Vagina (tissue), 2 donors: ENCODE measurements around the gene NACC2.

ENCODE experiments used
- CTCF ChIP-seq, 3 experiments: fragments of 450-650 bp in 2 of 3; fragments of 200-600 bp in 1 of 3; sonication (generic) in 1 of 3; IDR thresholded peaks; one replicate each; pipeline ENCODE4 v1.5.1; 2017 to 2019; ENCODE audit warnings: antibody characterized with exemption in 3 of 3, mild to moderate bottlenecking in 2 of 3, moderate library complexity in 2 of 3
- POLR2A ChIP-seq, 2 donors: fragments of 450-650 bp; IDR thresholded peaks; one replicate each; pipeline ENCODE4 v1.6.1; 2017; ENCODE audit warnings: antibody characterized with exemption in 2 of 2, mild to moderate bottlenecking in 2 of 2, moderate library complexity in 2 of 2

GRCh38 chr9:135987838-135988404 lies 107.2 kb downstream of the NACC2 start:
- no peak for TF ChIP-seq POLR2A (IDR thresholded peaks at IDR 0.05)
- TF ChIP-seq CTCF (IDR thresholded peaks at IDR 0.05): no peak
